PC-9 (cell line): Measurements from ENCODE around the gene MSI2.

Experiments
- EZH2 ChIP-seq: fragments of 200-600 bp; sonication (generic); IDR thresholded peaks from 2 replicates; pipeline ENCODE4 v1.8.0; 2017; ENCODE audit warnings: antibody characterized with exemption, low read depth
- TF ChIP-seq, protein P1 (sequence below): fragments of 200-600 bp; sonication (generic); conservative IDR thresholded peaks from 2 replicates; pipeline ENCODE4 v1.6.1; 2017; ENCODE audit warnings: mixed run types, antibody characterized with exemption, mild to moderate bottlenecking, moderate library complexity

DNA sequence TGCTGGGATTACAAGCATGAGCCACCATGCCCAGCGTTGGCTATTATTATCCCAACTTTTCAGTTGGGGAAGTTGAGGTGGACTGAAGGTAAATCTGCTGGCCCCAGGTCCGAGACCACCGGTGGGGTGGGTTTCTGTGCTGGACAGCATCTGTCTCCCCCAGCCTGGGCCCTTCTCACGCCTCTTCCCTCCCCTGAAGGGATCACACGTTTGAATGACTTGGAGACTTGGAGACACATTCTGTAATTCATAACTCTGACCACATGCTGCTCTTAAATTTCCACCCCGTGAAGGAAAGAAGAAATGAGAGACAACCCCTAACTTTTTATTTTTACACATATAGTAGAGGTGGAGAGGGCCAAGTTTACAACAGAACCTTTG, 109.8 kb downstream of the MSI2 start:
- TF ChIP-seq EZH2 = no peak
- TF ChIP-seq, protein P1, sequence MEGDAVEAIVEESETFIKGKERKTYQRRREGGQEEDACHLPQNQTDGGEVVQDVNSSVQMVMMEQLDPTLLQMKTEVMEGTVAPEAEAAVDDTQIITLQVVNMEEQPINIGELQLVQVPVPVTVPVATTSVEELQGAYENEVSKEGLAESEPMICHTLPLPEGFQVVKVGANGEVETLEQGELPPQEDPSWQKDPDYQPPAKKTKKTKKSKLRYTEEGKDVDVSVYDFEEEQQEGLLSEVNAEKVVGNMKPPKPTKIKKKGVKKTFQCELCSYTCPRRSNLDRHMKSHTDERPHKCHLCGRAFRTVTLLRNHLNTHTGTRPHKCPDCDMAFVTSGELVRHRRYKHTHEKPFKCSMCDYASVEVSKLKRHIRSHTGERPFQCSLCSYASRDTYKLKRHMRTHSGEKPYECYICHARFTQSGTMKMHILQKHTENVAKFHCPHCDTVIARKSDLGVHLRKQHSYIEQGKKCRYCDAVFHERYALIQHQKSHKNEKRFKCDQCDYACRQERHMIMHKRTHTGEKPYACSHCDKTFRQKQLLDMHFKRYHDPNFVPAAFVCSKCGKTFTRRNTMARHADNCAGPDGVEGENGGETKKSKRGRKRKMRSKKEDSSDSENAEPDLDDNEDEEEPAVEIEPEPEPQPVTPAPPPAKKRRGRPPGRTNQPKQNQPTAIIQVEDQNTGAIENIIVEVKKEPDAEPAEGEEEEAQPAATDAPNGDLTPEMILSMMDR = no peak
